Peyer's patch (tissue), 4 donors: ENCODE measurements around the gene ADAP1. TPM values are rescaled to one million over a fixed set of nuclear protein-coding genes. Genes with fewer than 3 reads are reported as not detected.

ENCODE experiments used
- DNase-seq, 3 donors: peaks; one replicate each; pipeline ENCODE4 v3.0.0-alpha.2; 2017 to 2019
- H3K27ac ChIP-seq, 4 donors: fragments of 200-600 bp; sonication (generic); one replicate each; pipeline ENCODE4 v1.5.1; 2016 to 2019
- H3K27me3 ChIP-seq, 2 donors: fragments of 200-600 bp; sonication (generic); one replicate each; pipeline ENCODE4 v1.5.1; 2019
- H3K36me3 ChIP-seq, 3 donors: fragments of 200-600 bp; sonication (generic); one replicate each; pipeline ENCODE4 v1.5.1; 2016 to 2019
- H3K4me1 ChIP-seq, 4 donors: fragments of 200-600 bp; sonication (generic); one replicate each; pipeline ENCODE4 v1.5.1; 2016 to 2019
- H3K4me3 ChIP-seq, 4 donors: fragments of 200-600 bp; sonication (generic); 1 replicate in 3 of 4; 2 replicates in 1 of 4; pipeline ENCODE4 v1.5.1; 2016 to 2019; ENCODE audit warnings: mild to moderate bottlenecking in 1 of 4
- H3K9me3 ChIP-seq, 4 donors: fragments of 200-600 bp; sonication (generic); one replicate each; pipeline ENCODE4 v1.5.1; 2016 to 2019; ENCODE audit warnings: mild to moderate bottlenecking in 1 of 4
- CTCF ChIP-seq, 6 experiments: fragments of 450-650 bp in 4 of 6; fragments of 200-600 bp in 2 of 6; sonication (generic) in 1 of 6; IDR thresholded peaks; one replicate each; pipeline ENCODE4 v1.5.1; 2017 to 2019; ENCODE audit warnings: antibody characterized with exemption in 6 of 6, mild to moderate bottlenecking in 3 of 6, moderate library complexity in 1 of 6
- POLR2A ChIP-seq, 2 donors: fragments of 450-650 bp; IDR thresholded peaks; one replicate each; pipeline ENCODE4 v1.5.1; 2017; ENCODE audit warnings: antibody characterized with exemption in 2 of 2, mild to moderate bottlenecking in 2 of 2, moderate library complexity in 2 of 2
- total RNA-seq, 4 donors: library from RNA; depleted of rRNA; stranded (reverse); fragments of >200 nt; gene quantifications; one replicate each; pipeline ENCODE4 v1.1.0, GENCODE V29; 2016

Gene ADAP1
- total RNA-seq, 4 donors from 2014 or later, result 102 to 146 (median 133) TPM

DNA sequence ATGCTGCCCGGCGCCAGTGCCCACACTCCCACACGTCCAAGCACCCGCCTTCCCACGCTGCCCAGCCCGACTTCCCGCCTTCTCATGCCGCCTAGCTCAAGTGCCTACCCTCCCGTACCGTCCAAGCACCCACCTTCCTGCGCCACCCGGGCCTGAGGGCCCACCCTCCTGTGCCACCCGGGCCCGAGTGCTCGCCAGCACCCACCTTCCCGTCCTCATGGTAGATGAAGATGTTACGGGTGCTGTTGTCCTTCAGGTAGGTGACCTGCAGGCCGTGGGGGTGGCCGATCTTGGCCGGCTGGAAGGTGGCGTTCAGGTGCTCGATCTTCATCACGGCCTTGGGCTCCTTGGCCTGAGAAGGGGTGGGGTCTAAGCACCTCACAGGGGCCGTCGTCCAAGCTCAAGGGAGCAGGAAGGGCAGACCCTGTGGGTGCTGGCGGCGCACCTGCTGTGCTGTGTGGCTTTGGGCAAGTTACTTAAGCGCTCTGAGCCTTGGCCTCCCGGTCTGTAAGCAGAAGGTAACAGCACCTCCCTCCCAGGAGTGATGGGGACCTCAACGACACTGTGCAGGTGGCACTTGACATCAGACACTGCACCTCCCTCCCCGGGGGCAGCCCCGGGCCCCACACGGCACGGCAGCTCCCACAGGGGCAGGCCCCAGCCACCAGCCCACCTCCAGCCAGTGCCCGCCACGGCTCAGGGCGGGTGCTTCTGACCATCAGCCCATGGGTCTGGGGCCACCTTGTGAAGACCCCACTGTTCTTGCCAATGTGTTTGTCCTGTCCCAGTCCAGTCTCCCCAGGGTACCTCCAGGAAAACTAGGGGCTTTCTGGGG lies 50.3 kb downstream of the ADAP1 start:
- TF ChIP-seq CTCF (IDR thresholded peaks at IDR 0.05), result no peak
- TF ChIP-seq POLR2A (IDR thresholded peaks at IDR 0.05), result no peak
- no peak for DNase-seq
- H3K4me3 ChIP-seq, result no peak overlapping the region
- H3K27me3 ChIP-seq, result no peaks in the 10 kb centered on the region
- H3K4me1 ChIP-seq, result peaks cover 0 to 23% (median 6%) of the 10 kb centered on the region in 4 donors
- no peaks in the 10 kb centered on the region for H3K9me3 ChIP-seq
- no peak overlapping the region for H3K27ac ChIP-seq
- peaks cover 0 to 34% (median 0%) of the 10 kb centered on the region in 3 donors for H3K36me3 ChIP-seq

DNA sequence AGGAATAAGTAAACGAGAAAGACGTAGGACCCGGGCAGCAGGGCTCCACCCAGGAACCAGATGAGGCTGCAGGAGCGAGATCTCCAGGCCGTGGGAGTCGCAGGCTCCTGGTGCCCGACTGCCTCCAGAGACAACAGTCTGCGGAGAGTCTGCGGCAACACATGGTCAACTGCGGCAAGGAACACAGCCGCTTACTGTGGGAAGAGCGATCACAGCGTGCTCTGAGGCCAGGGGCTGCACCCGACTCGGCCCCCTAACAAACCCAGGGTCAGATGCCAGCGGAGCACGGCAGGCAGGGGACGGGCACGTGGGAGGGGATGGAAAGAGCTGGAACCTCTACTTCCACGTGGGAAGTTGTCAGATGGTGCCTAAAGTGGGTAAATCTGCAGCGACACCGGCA lies 51.5 kb downstream of the ADAP1 start:
- no peak for TF ChIP-seq POLR2A (IDR thresholded peaks at IDR 0.05)
- TF ChIP-seq CTCF (IDR thresholded peaks at IDR 0.05), result no peak
- Histone ChIP-seq H3K9me3 (no peaks in the 10 kb centered on the region), H3K4me3 (no peak overlapping the region), H3K36me3 (peaks cover 0 to 43% (median 0%) of the 10 kb centered on the region in 3 donors), H3K27ac (no peak overlapping the region), H3K27me3 (no peaks in the 10 kb centered on the region), H3K4me1 (peaks cover 0 to 16% (median 3%) of the 10 kb centered on the region in 4 donors)
- no peak for DNase-seq

DNA sequence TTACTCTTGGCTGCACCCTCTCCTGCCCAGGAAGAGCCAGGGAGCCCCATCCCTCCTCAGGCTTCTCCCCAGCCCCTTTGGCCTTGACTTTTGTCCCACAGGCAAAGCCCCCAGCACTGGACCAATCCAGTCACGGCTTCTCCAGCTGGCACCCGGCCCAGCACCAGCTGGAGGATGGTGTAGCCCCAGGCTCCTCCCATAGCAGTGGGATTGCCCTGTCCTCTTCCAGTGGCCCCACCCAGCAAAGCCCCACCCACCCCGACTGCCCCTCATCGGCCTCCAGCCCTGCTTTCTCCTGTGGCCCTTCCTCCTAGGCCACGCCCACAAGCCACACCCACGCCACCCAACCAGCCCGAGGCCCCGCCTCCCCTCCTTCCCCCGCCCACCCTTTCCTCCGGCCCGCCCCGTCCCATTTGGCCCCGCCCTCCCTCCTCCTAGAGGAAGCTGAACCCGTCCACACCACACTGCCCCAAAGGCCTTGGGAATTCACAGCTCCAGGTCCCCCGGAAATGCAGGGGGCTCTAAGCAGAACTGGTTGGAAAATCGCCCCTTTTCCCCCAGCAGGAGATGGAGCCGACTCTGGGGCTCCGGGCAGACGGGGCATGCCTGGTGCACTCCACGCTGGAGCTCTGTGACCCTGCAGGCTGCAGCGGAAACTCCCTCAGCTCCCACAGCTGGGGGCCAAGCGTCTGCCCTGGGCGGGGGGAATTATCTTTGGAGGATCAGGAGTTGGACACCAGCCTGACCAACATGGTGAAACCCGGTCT lies 52.9 kb downstream of the ADAP1 start:
- Histone ChIP-seq H3K36me3 (peaks cover 0 to 51% (median 0%) of the 10 kb centered on the region in 3 donors), H3K27ac (peak overlapping the region; percentile 19 to 91 (median 76))

GRCh38 chr7:901041-901387 lies 53.5 kb downstream of the ADAP1 start:
- no peak for TF ChIP-seq CTCF (IDR thresholded peaks at IDR 0.05)
- TF ChIP-seq POLR2A (IDR thresholded peaks at IDR 0.05), result no peak
- H3K9me3 ChIP-seq, result no peaks in the 10 kb centered on the region
- peaks cover 0 to 56% (median 0%) of the 10 kb centered on the region in 3 donors for H3K36me3 ChIP-seq
- H3K4me1 ChIP-seq, result peaks cover 0 to 15% (median 3%) of the 10 kb centered on the region in 4 donors
- DNase-seq, result no peak
- peak overlapping the region; percentile 19 to 91 (median 76) for H3K27ac ChIP-seq
- H3K27me3 ChIP-seq, result no peaks in the 10 kb centered on the region
- H3K4me3 ChIP-seq, result no peak overlapping the region

More for the DNA sequence above, 52.9 kb downstream of the ADAP1 start:
- H3K9me3 ChIP-seq, result no peaks in the 10 kb centered on the region
- peak in 1 of 2 donors; percentile 44 for TF ChIP-seq POLR2A (IDR thresholded peaks at IDR 0.05)
- TF ChIP-seq CTCF (IDR thresholded peaks at IDR 0.05), result no peak
- H3K4me3 ChIP-seq, result no peak overlapping the region
- H3K27me3 ChIP-seq, result no peaks in the 10 kb centered on the region
- H3K4me1 ChIP-seq, result peaks cover 0 to 15% (median 3%) of the 10 kb centered on the region in 4 donors
- peak; percentile 71 to 98 (median 93) for DNase-seq

DNA sequence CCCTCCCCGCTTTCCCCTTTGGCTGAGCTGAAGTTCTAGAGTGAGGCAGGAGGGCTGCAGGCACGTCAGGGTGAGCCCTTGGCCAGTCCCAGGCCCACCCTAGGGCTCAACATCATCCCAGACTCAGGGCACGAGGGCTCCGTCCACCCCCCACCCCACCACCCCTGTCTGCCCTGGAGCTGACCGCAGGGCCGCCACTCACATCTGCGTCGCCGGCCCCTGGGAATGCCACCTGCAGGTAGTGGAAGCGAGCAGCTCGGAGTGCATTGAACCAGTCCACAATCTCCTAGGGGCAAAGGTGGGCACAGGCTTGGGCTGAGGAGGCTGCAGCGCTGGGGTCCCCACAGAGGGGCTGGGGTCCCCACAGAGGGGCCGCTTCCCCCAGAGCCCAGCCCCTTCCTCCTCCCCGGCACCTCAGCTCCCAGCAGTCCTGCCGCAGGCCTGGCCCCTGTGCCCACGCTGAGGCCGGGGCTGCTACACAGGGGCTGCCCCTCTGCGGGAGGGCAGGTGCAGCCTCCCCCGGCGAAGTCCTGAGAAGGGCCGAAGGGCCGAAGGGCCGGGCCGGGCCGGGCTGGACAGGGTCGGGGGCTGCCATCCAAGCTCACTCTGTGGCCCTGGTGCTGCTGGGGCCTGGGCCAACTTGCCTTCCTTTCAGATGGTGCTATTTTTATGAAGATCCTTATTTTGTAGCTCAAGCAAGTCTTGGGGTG lies 54.0 kb downstream of the ADAP1 start:
- H3K4me1 ChIP-seq, result peaks cover 0 to 15% (median 3%) of the 10 kb centered on the region in 4 donors
- H3K36me3 ChIP-seq, result peaks cover 0 to 62% (median 0%) of the 10 kb centered on the region in 3 donors
- DNase-seq, result no peak
- H3K27ac ChIP-seq, result peak overlapping the region in 3 of 4 donors; percentile 75 to 91 (median 76)
- no peaks in the 10 kb centered on the region for H3K9me3 ChIP-seq
- no peak overlapping the region for H3K4me3 ChIP-seq
- TF ChIP-seq CTCF (IDR thresholded peaks at IDR 0.05) (no peak), POLR2A (IDR thresholded peaks at IDR 0.05) (no peak)
- H3K27me3 ChIP-seq, result no peaks in the 10 kb centered on the region
